Smooth muscle cell of the brain vasculature (primary cell): ENCODE measurements around the gene SLC16A11.
A peak's percentile ranks its signal among the peaks of the same experiment; 100 is the strongest.
"Not testable (repeated sequence)": the region's sequence is repeated elsewhere in the genome, so short reads cannot be mapped to it uniquely, and the experiment has no call there.

Source experiments
- DNase-seq: peaks from one replicate; pipeline ENCODE4 v3.0.0-alpha.2; 2012; ENCODE audit warnings: low read depth, low spot score

The SLC16A11 gene

GRCh38 chr17:7058831-7059447 lies 15.0 kb upstream of the SLC16A11 start:
- no peak for DNase-seq

GRCh38 chr17:7056386-7056785 lies 12.5 kb upstream of the SLC16A11 start:
- DNase-seq: no peak

- DNase-seq: not testable (repeated sequence)
Measured at GRCh38 chr17:7050583-7050982, 6.7 kb upstream of the SLC16A11 start.

GRCh38 chr17:7048968-7049367 lies 5.1 kb upstream of the SLC16A11 start:
- DNase-seq: no peak

DNA sequence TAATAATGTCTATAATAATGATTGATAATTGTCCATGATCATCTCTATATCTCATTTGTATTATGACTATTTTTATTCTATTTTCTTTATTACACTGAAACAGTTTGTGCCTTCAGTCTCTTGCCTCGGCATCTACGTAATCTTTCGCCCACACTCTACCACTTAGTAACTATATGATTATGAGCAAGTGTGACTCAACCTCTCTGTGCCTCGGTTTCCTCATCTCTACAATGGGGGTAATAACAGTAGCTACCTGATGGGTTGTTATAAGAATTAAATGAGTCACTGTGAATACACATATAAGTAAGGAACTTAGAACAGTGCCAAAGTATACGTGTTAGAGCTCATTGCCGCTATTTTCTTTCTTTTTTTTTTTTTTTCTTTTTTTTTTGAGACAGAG lies 3.7 kb upstream of the SLC16A11 start:
- no peak for DNase-seq

DNA sequence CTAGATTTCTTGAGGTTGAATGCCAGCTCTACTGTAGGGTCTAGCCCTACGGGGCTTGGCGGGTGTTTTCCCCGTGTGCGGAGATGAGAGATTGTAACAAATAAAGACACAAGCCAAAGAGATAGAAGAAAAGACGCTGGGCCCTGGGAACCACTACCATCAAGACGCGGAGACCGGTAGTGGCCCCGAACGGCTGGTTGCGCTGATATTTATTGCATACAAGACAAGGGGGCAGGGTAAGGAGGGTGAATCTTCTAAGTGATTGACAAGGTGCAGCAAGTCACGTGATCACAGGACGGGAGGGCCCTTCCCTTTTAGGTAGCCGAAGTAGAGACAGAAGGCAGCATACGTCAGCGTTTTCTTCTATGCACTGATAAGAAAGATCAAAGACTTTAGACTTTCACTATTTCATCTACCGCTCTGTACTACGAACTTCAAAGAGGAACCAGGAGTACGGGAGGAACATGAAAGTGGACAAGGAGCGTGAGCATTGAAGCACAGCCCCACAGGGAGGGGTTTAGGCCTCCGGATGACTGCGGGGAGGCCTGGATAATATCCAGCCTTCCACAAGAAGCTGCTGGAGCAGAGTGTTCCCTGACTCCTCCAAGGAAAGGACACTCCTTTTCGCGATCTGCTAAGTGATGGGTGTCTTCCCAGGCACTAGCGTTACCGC lies 3.0 kb upstream of the SLC16A11 start:
- not testable (repeated sequence) for DNase-seq

- no peak for DNase-seq
Measured at GRCh38 chr17:7046127-7046724, 2.3 kb upstream of the SLC16A11 start.

GRCh38 chr17:7045492-7046126 lies 1.7 kb upstream of the SLC16A11 start:
- DNase-seq: no peak

DNA sequence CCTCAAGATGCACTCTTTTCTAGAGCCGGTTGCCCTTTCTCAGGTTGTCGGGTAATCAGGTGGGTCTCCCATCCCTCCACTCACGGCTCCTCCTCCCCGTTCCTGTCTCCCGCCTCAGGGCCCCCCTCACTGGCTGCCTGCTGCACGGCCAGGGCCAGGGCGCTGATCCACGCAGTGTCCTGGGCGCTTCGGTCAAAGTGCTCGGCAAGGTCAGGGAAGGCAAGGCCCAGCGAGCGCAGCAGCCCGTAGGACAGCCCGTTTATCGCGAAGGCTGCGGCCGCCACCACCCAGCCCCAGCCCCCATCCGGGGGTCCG lies 753 bp downstream of the SLC16A11 start:
- DNase-seq: no peak

DNA sequence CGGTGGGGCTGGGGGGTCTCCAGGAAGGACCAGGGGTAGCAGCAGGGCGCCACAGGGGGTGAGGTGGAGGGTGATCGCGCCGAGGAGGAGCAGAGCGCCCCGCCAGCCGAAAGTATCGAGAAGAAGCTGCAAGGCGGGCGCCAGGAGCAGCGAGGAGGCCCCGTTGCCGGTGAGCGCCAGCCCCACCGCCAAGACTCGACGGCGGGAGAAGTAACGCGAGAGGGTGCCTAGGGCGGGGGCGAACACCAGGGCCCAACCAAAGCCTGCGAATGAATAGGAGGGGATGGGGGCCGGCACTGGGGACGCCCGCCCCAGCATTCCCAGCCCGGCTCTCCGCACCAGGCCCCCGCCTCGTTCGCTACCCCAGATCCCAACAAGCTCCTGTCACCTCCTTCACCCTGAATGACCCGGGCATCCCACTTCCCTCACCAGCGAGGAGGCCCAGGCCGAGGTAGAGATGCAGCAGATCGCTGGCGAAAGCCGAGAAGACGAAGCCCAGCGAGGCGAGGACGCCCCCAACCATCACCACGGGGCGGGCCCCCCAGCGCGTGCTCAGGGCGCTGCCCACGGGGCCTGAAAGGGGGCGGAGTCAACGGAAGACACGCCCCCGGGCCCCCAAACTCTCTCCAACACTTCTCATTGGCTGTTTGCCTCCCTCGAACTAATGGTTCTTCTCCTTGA lies 1.3 kb downstream of the SLC16A11 start:
- DNase-seq: no peak

DNA sequence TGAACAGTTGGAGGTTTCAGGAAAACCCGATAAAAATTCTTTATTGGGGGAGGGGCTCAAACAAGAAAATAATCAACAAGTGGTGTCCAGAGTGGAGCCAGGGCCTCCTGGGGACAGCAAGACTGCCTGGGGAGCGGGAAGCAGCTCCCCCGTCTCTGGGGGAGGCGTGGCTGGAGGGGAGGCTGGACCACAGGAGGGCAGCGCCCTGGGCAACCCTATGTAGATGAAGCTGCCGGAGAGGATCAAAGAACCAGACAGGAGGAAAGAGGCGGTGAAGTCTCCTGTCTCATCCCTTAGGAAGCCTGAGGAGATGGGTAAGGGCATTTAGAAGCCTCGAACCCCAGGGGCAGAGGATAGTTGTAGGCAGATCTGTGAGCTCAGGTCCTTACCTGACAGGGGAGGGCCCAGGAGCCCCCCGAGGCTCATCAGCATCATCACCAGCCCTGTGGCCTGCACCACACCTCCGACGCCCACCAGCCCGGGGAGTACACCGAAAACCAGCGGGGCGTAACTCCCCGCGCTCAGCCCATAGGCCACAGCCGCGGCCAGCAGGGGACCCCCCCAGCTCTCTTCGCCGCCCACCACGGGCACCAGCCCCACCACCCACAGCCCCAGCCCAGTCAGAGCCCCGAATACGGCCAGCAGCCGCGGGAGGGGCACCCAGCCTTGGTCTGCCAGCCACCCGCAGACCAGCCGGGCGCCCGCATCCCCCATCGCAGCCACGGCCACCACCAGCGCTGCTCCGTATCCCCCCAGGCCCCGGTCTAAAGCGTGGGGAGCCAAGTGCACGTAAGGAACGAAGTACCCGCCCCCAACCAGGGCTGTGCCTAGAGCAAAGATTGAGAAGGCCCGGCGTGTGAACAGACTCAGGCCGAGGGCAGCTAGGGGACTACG lies 2.0 kb downstream of the SLC16A11 start:
- DNase-seq: no peak

GRCh38 chr17:7039832-7040231 lies 4.1 kb downstream of the SLC16A11 start:
- no peak for DNase-seq

- no peak for DNase-seq
Measured at GRCh38 chr17:7038025-7038862, 5.6 kb downstream of the SLC16A11 start.

DNA sequence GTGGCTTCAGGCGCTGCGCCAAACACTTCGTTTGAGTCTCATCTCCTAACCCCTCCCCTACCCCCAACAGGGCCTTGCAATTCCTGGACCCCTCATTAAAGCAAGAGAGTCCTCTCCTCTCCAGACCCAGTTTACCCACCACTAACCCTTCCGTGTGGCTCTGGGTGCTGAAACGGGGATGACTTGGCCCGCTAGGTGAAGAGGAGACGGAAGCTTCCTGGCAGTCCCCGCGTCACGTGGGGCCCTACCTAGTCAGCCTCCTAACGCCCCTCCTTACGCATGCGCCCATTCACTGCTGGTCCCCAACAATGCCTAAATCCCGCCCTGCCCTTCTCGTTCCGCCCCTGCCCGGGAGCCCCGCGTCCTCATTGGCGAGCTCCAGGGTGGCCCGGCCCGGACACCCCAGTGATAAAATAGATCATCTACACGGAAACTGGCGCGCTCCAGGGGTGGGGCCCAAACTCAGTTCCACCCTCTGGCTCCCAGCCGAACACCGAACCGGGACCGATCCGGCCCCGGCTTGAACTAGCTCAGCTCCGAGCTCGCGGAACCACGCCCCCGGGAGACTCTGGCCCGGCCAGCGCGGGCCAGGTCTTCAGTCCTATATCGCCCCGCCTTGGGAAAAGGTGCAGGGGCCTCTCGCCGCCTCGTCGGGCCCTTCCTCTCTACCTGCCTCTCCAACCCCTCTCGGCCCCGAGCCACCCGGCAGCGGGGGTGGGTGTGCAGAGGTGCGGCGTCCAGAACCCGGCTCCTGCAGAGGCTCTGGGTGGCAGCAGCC lies 8.1 kb downstream of the SLC16A11 start, which contains the start of gene SLC16A13:
Gene SLC16A13 (plus strand): TSS at position 425 of the 778 bp plus-strand sequence. CDS start 368 bp downstream, outside the sequence.
- peak; percentile 83 for DNase-seq

GRCh38 chr17:7034955-7035590 lies 8.8 kb downstream of the SLC16A11 start:
- no peak for DNase-seq

GRCh38 chr17:7029659-7030058 lies 14.2 kb downstream of the SLC16A11 start:
- DNase-seq: no peak

- DNase-seq: no peak
Measured at GRCh38 chr17:7029096-7029495, 14.8 kb downstream of the SLC16A11 start.

DNA sequence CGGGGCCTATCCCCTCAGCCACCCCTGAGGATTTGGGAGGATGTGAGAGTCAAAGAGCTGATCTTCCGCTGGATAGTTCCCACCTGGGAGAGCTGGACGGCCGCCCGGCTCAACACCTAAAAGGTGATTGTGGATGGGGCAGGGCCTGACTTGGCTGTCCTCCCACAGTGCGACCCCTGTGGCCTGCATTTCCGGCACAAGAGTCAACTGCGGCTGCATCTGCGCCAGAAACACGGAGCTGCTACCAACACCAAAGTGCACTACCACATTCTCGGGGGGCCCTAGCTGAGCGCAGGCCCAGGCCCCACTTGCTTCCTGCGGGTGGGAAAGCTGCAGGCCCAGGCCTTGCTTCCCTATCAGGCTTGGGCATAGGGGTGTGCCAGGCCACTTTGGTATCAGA lies 16.6 kb downstream of the SLC16A11 start:
- no peak for DNase-seq
